Natural killer cell treated with Interleukin-12 subunit alpha and Interleukin-12 subunit beta and Interleukin-15 and Interleukin-18, amount 100 ng/mL, for 72 hours (primary cell): ENCODE data around the gene CBX3. TPM values are rescaled to one million over a fixed set of nuclear protein-coding genes. Genes with fewer than 3 reads are reported as not detected.
"Not testable (repeated sequence)": the region's sequence is repeated elsewhere in the genome, so short reads cannot be mapped to it uniquely, and the experiment has no call there.

Experiments used
- ATAC-seq, 2 donors: fragments of 150-1000 bp; cut with Tn5 transposase in 1 of 2; sonication (Bioruptor Pico), chemical (Tn5 transposase) in 1 of 2; 2 replicates each; pipeline ENCODE4 v1.10.0; 2021
- DNase-seq: peaks from one replicate; pipeline ENCODE4 v3.0.0; 2022; ENCODE audit warnings: low spot score
- H3K27ac Mint-ChIP-seq, 2 donors: 1 replicate in 1 of 2; 2 replicates in 1 of 2; pipeline ENCODE4 v1.8.0; 2022; ENCODE audit warnings: mixed read lengths in 2 of 2, mild to moderate bottlenecking in 1 of 2, moderate library complexity in 1 of 2
- H3K27me3 Mint-ChIP-seq, 2 donors: 1 replicate in 1 of 2; 2 replicates in 1 of 2; pipeline ENCODE4 v1.8.0; 2022; ENCODE audit warnings: mixed read lengths in 2 of 2
- H3K36me3 Mint-ChIP-seq: one replicate; pipeline ENCODE4 v1.8.0; 2022; ENCODE audit warnings: mixed read lengths
- H3K4me1 Mint-ChIP-seq, 2 donors: 1 replicate in 1 of 2; 2 replicates in 1 of 2; pipeline ENCODE4 v1.8.0; 2022; ENCODE audit warnings: low read depth in 2 of 2, mixed read lengths in 2 of 2, mild to moderate bottlenecking in 1 of 2
- H3K4me3 Mint-ChIP-seq: one replicate; pipeline ENCODE4 v1.8.0; 2022; ENCODE audit warnings: mixed read lengths
- H3K9me3 Mint-ChIP-seq: 2 replicates; pipeline ENCODE4 v1.8.0; 2022; ENCODE audit warnings: mixed read lengths
- total RNA-seq, 2 donors: library from RNA; stranded (reverse); gene quantifications; one replicate each; pipeline ENCODE4 v1.2.3, GENCODE V29; 2022

Gene CBX3
- 100 to 1,000 TPM; 184 to 218 TPM for total RNA-seq

DNA sequence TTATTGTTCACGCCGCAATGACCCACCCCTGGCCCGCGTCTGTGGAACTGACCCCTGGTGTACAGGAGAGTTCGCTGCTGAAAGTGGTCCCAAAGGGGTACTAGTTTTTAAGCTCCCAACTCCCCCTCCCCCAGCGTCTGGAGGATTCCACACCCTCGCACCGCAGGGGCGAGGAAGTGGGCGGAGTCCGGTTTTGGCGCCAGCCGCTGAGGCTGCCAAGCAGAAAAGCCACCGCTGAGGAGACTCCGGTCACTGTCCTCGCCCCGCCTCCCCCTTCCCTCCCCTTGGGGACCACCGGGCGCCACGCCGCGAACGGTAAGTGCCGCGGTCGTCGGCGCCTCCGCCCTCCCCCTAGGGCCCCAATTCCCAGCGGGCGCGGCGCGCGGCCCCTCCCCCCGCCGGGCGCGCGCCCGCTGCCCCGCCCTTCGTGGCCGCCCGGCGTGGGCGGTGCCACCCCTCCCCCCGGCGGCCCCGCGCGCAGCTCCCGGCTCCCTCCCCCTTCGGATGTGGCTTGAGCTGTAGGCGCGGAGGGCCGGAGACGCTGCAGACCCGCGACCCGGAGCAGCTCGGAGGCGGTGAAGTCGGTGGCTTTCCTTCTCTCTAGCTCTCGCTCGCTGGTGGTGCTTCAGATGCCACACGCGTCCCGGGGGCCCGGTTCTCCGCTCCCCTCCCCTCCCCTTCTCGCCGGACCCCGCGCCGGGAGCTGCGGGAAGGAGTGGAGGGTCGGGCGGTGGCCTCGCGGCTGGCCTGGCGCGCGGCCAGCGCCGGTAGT is at the start of gene CBX3:
TSS of gene CBX3 (plus strand) at position 499 of the 772 bp plus-strand sequence. CDS start 1,254 bp downstream, outside the sequence.
- H3K9me3 Mint-ChIP-seq, result no peaks in the 10 kb centered on the region

DNA sequence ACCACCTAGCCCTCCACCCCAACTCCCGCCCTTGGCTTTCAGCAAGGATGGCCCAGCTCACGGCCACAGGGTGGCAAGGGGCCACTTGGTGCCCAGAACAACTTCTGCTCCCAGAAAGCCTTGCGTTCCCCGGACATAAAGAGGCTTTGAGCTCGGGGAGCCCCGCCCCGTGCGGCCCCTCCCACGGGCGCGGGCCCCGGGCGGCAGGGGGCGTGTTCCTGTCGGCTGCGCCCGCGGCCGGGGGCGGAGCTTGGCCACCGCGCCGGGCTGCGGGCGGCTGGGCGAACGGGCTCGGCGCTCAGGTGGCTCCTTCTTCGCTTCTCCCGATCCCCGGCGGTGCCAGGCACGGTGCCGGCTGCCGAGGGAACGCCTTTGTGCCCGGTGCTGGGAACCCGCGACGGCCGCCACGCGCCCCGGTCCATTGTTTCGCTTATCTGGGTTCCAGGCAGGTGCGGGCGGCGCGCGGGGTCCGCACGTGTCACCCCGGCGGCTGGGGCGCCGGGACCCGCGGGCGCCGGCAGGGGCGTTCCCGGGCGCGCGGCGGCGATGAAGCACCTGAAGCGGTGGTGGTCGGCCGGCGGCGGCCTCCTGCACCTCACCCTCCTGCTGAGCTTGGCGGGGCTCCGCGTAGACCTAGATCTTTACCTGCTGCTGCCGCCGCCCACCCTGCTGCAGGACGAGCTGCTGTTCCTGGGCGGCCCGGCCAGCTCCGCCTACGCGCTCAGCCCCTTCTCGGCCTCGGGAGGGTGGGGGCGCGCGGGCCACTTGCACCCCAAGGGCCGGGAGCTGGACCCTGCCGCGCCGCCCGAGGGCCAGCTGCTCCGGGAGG is 49.4 kb upstream of the CBX3 start, which contains the start of gene NFE2L3:
TSS of gene NFE2L3 (plus strand) at position 246 of the 829 bp plus-strand sequence. CDS start at position 547, 301 bp downstream.
- peak; percentile 90 for DNase-seq
- Mint-ChIP-seq H3K27ac (peak within 1 kb of the TSS; percentile 97 to 98), H3K36me3 (no peaks in the 10 kb centered on the region), H3K4me1 (peaks cover 44 to 55% of the 10 kb centered on the region in 2 donors), H3K9me3 (no peaks in the 10 kb centered on the region), H3K4me3 (peak within 1 kb of the TSS; percentile 96), H3K27me3 (no peaks in the 10 kb centered on the region)
- peak; percentile 86 to 90 for ATAC-seq

More for the DNA sequence above, at the start of gene CBX3:
- ATAC-seq (peak; percentile 81 to 85), DNase-seq (peak; percentile 98)
- no peaks in the 10 kb centered on the region for H3K27me3 Mint-ChIP-seq
- peak within 1 kb of the TSS; percentile 100 for H3K4me3 Mint-ChIP-seq
- peaks cover 76% of the 10 kb centered on the region for H3K36me3 Mint-ChIP-seq
- peak within 1 kb of the TSS; percentile 100 for H3K27ac Mint-ChIP-seq
- H3K4me1 Mint-ChIP-seq, result peaks cover 49 to 61% of the 10 kb centered on the region in 2 donors

DNA sequence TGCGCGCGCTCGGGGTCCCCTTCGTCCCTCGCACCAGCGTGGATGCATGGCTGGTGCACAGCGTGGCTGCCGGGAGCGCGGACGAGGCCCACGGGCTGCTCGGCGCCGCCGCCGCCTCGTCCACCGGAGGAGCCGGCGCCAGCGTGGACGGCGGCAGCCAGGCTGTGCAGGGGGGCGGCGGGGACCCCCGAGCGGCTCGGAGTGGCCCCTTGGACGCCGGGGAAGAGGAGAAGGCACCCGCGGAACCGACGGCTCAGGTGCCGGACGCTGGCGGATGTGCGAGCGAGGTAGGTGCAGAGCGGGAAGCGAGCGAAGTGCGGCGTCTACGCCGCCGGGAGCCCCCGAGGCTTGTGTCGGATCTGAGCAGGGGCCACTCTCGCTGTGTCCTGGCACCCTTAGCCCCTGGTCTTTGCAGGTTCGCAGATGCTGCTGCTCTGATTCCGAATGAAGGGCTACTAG is 48.7 kb upstream of the CBX3 start:
- DNase-seq, H3K9me3 Mint-ChIP-seq, H3K36me3 Mint-ChIP-seq, H3K27me3 Mint-ChIP-seq: not testable (repeated sequence)
- peak; percentile 4 to 41 for ATAC-seq
- Mint-ChIP-seq H3K27ac (peak overlapping the region; percentile 97 to 98), H3K4me3 (peak overlapping the region; percentile 96), H3K4me1 (peaks cover 49 to 61% of the 10 kb centered on the region in 2 donors)

DNA sequence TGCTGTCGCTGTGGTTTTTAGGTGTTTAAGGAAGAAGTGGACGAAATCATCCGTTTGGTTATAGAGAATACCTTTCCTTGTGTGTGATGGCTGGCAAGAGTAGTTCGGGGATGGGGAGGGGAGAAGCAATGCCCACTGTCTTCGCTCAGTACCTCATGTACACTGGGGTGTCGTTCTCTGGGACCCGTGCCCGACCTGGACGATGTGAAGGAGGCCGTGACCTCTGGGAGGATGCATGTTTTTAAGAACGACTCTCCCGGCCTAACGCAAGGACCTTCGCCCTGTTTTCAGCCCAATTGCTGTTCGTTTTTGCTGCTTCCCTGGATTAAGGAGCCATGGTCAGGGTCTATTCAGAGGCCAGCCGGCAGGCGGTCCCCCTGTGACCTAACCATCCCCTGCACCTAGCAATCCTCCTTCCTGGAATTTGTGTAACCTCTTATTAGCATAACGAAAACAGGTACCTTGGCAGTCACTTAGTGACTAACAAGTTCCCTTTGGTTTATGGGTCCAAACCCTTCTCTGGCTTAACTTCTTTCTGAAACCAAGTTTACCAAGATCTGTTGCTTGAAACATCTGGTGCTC is 48.2 kb upstream of the CBX3 start:
- peak; percentile 12 to 25 for ATAC-seq

DNA sequence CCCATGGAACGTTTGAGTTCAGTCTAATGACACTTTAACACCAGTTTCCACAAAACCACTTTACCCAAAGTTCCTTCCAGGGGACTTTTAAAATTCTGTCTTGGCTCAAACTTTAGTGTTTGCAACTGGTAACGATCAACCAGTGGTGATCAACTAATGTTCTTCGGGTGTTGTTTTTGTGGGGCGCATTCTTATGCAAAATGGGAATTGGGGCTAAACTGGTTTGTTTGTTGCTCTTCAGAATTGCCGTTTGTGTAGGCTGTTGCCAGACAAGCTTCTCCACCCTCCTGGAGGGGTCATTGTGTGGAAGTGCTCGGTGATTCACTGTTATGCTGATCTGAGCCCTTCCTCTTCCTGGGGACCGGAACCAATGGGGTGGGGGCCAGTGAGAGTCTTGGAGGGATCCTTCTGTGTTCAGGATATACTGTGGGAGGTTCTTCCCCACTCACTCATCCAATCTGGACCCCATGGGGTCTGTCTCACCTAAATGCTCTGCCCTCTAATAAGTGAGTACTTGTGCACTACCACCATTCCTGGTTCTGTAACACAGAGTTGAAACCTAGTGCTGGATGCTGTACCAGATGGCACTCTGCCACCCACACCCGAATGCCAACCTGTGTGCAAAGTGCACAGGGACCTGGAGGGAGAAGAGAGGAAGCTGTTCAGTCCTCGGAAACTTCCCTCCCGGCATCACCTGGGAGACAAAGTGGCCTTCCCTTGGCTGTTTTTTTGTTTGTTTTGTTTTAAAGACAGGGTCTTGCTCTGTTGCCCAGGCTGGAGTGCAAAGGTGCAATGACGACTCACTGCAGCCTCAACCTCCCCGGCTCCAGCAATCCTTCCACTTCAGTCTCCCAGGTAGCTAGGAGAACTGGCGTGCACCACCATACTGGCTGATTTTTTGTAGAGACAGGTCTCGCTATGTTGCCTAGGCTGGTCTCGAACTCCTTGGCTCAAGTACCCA is 47.4 kb upstream of the CBX3 start:
- Mint-ChIP-seq H3K27ac (peak overlapping the region; percentile 97 to 98), H3K9me3 (peaks cover 1% of the 10 kb centered on the region), H3K4me1 (peaks cover 62 to 74% of the 10 kb centered on the region in 2 donors), H3K36me3 (peaks cover 7% of the 10 kb centered on the region), H3K27me3 (no peaks in the 10 kb centered on the region), H3K4me3 (peak overlapping the region; percentile 96)
- DNase-seq (no peak), ATAC-seq (peak in 1 of 2 donors; percentile 34)

More for the DNA sequence above, 48.2 kb upstream of the CBX3 start:
- H3K4me1 Mint-ChIP-seq, result peaks cover 54 to 66% of the 10 kb centered on the region in 2 donors
- no peaks in the 10 kb centered on the region for H3K27me3 Mint-ChIP-seq
- no peak for DNase-seq
- H3K36me3 Mint-ChIP-seq, result peaks cover 3% of the 10 kb centered on the region
- peak overlapping the region; percentile 97 to 98 for H3K27ac Mint-ChIP-seq
- no peaks in the 10 kb centered on the region for H3K9me3 Mint-ChIP-seq
- H3K4me3 Mint-ChIP-seq, result peak overlapping the region; percentile 96

DNA sequence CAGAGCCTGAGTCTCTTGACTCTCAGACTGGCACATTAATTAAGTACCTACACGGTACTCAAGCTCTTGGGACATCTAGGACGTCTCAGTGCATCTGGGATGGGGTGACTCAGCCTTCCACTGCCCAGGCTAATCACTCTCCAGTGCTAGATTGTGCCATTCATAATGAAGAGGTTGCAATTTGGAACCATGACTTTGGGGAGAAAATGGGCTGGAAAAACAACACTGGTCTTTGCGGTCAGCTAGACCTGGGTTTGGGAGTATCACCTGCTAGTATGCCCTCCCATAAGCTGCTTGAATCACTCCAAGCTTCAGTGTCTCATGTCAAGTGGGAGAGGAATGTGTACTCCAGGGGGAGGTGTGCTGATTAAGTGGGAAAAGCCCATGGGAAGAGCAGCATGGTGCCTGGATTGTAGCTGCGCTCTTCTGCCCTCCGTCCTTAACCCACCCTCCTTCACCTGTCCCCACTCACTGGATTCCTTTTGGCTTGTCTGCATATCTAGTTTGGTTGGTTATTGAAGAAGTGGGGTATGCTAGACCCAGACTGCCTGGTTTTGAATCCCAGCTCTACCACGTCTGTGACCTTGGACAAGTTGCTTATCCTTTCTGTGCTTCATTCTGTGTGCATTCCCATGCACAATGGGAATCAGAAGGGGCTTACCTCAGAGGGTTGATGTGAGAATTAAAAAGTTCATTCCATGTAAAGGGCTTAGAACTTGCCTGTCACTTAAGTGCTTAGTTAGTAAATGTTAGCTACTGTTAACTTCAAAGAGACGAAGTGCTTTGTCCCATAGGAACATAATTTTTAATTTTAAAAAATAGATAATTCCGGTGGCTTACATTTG is 45.8 kb upstream of the CBX3 start:
- H3K4me3 Mint-ChIP-seq, result peak overlapping the region; percentile 96
- H3K27me3 Mint-ChIP-seq, result no peaks in the 10 kb centered on the region
- DNase-seq (no peak), ATAC-seq (no peak)
- peaks cover 69 to 79% of the 10 kb centered on the region in 2 donors for H3K4me1 Mint-ChIP-seq
- H3K36me3 Mint-ChIP-seq, result peaks cover 11% of the 10 kb centered on the region
- peak overlapping the region; percentile 97 to 98 for H3K27ac Mint-ChIP-seq
- peaks cover 4% of the 10 kb centered on the region for H3K9me3 Mint-ChIP-seq

GRCh38 chr7:26156451-26157420 is 44.8 kb upstream of the CBX3 start:
- H3K4me3 Mint-ChIP-seq, result peak overlapping the region; percentile 96
- ATAC-seq, result peak; percentile 62 to 82
- no peaks in the 10 kb centered on the region for H3K27me3 Mint-ChIP-seq
- H3K27ac Mint-ChIP-seq, result peak overlapping the region; percentile 97 to 98
- peaks cover 11% of the 10 kb centered on the region for H3K36me3 Mint-ChIP-seq
- DNase-seq, result peak; percentile 83
- peaks cover 62 to 69% of the 10 kb centered on the region in 2 donors for H3K4me1 Mint-ChIP-seq
- peaks cover 4% of the 10 kb centered on the region for H3K9me3 Mint-ChIP-seq

DNA sequence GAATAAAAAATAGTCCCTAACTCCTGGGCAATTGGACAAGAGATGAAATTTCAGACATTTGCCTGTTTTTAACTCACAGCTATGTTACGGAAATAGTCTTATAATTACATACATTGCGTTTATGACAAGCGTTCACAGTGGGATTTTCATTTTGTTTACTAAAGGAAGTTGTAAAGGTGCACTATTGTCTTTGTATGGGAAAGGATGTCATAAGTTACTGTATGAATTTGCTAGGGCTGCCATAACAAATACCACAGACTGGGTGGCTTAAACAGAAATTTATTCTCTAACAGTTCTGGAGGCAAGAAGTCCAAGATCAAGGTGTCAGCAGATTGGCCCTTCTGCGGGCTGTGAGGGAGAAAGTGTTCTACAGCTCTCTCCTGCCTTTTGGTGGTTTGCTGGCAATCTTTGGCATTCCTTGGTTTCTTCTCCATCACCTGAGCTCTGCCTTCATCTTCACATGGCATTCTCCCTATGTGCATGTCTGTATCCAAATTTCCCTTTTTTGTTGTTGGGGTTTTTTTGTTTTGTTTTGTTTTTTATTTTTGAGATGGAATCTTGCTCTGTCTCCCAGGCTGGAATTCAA is 43.9 kb upstream of the CBX3 start:
- Mint-ChIP-seq H3K4me1 (peaks cover 61 to 68% of the 10 kb centered on the region in 2 donors), H3K27ac (peak overlapping the region; percentile 97 to 98), H3K4me3 (peak overlapping the region; percentile 96), H3K27me3 (no peaks in the 10 kb centered on the region), H3K36me3 (peaks cover 11% of the 10 kb centered on the region), H3K9me3 (peaks cover 4% of the 10 kb centered on the region)
- DNase-seq, result no peak
- no peak for ATAC-seq

GRCh38 chr7:26159243-26159642 is 42.3 kb upstream of the CBX3 start:
- no peaks in the 10 kb centered on the region for H3K27me3 Mint-ChIP-seq
- peak overlapping the region; percentile 96 for H3K4me3 Mint-ChIP-seq
- peaks cover 51 to 54% of the 10 kb centered on the region in 2 donors for H3K4me1 Mint-ChIP-seq
- DNase-seq, result no peak
- ATAC-seq, result no peak
- peaks cover 11% of the 10 kb centered on the region for H3K36me3 Mint-ChIP-seq
- H3K27ac Mint-ChIP-seq, result peak overlapping the region; percentile 97 to 98
- peaks cover 4% of the 10 kb centered on the region for H3K9me3 Mint-ChIP-seq

DNA sequence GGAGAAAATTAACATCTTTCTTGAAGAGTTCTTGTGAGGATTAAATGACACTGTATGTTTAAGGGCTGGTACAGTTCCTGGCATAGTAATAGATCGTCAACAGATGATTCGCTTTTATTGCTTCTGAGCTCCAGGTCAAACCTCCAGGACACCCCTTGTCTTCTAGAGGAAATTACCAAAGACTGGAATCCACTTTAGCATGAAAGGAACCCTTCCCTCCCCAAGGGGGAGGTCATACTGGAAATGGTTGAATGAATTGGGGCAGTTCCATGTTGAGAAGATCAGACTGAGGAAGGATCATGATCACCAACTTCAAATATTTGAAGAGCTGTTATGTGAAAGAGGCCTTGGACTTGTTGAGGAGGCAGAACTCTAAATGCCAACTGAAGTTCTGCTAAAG is 40.6 kb upstream of the CBX3 start:
- peaks cover 15% of the 10 kb centered on the region for H3K36me3 Mint-ChIP-seq
- peaks cover 4% of the 10 kb centered on the region for H3K9me3 Mint-ChIP-seq
- H3K4me1 Mint-ChIP-seq, result peaks cover 41% of the 10 kb centered on the region in 2 donors
- ATAC-seq (no peak), DNase-seq (no peak)
- H3K4me3 Mint-ChIP-seq, result no peak overlapping the region
- no peaks in the 10 kb centered on the region for H3K27me3 Mint-ChIP-seq
- H3K27ac Mint-ChIP-seq, result no peak overlapping the region

- Mint-ChIP-seq H3K27me3 (no peaks in the 10 kb centered on the region), H3K4me1 (peaks cover 39 to 49% of the 10 kb centered on the region in 2 donors), H3K9me3 (peaks cover 4% of the 10 kb centered on the region), H3K4me3 (no peak overlapping the region), H3K36me3 (peaks cover 15% of the 10 kb centered on the region), H3K27ac (no peak overlapping the region)
- no peak for ATAC-seq
- no peak for DNase-seq
Measured at GRCh38 chr7:26162431-26162830, 39.1 kb upstream of the CBX3 start.
